Fibroblast of lung (primary cell): ENCODE data around the gene ADAMTS14. TPM values are rescaled to one million over a fixed set of nuclear protein-coding genes. Genes with fewer than 3 reads are reported as not detected.

Experiments used
- DNase-seq, 2 donors: peaks; one replicate each; pipeline versions ENCODE4 v3.0.0 to v3.0.0-alpha.2; 2010; ENCODE audit warnings: low read depth in 2 of 2
- H2AFZ ChIP-seq: 2 replicates; pipeline ENCODE4 v1.5.1; 2012; ENCODE audit warnings: low read length, control low read depth, inconsistent platforms
- H3K27ac ChIP-seq: 2 replicates; pipeline ENCODE4 v1.5.1; 2011; ENCODE audit warnings: low read length, control low read depth; ENCODE audit not compliant: insufficient read depth
- H3K27me3 ChIP-seq: 2 replicates; pipeline ENCODE4 v1.5.1; 2011; ENCODE audit warnings: mild to moderate bottlenecking, low read length; ENCODE audit not compliant: control insufficient read depth, insufficient read depth
- H3K36me3 ChIP-seq: 2 replicates; pipeline ENCODE4 v1.5.1; 2011; ENCODE audit warnings: low read length; ENCODE audit not compliant: control insufficient read depth, insufficient read depth
- H3K4me1 ChIP-seq: 2 replicates; pipeline ENCODE4 v1.5.1; 2011; ENCODE audit warnings: low read length; ENCODE audit not compliant: control insufficient read depth, insufficient read depth; ENCODE audit errors: extremely low read depth
- H3K4me2 ChIP-seq: 2 replicates; pipeline ENCODE4 v1.5.1; 2011; ENCODE audit warnings: low read length, control low read depth; ENCODE audit not compliant: insufficient read depth; ENCODE audit errors: extremely low read depth
- H3K4me3 ChIP-seq, 4 experiments: fragments of 200-600 bp in 1 of 4; sonication (generic) in 1 of 4; replicated peaks in 1 of 4; 2 replicates each; pipeline ENCODE4 v1.5.1; 2011 to 2016; ENCODE audit warnings: low read length in 4 of 4, low read depth in 3 of 4, mild to moderate bottlenecking in 3 of 4, control low read depth in 2 of 4, inconsistent platforms in 1 of 4, mixed read lengths in 1 of 4; ENCODE audit not compliant: insufficient read depth in 1 of 4; ENCODE audit errors: control extremely low read depth in 1 of 4
- H3K79me2 ChIP-seq: 2 replicates; pipeline ENCODE4 v1.5.1; 2012; ENCODE audit warnings: mild to moderate bottlenecking, low read length, inconsistent platforms; ENCODE audit not compliant: control insufficient read depth, insufficient read depth
- H3K9ac ChIP-seq: 2 replicates; pipeline ENCODE4 v1.5.1; 2011; ENCODE audit warnings: mild to moderate bottlenecking, low read length, control low read depth; ENCODE audit not compliant: insufficient read depth
- H3K9me3 ChIP-seq: 2 replicates; pipeline ENCODE4 v1.5.1; 2012; ENCODE audit warnings: low read depth, low read length; ENCODE audit not compliant: control insufficient read depth, insufficient read depth
- H4K20me1 ChIP-seq: 2 replicates; pipeline ENCODE4 v1.5.1; 2011; ENCODE audit warnings: low read length; ENCODE audit not compliant: control insufficient read depth, insufficient read depth; ENCODE audit errors: extremely low read depth
- CTCF ChIP-seq, 2 donors: IDR thresholded peaks in 1 of 2; conservative IDR thresholded peaks in 1 of 2; 1 replicate in 1 of 2; 2 replicates in 1 of 2; pipeline ENCODE4 v1.5.1; 2011 to 2012; ENCODE audit warnings: low read length in 2 of 2, control low read depth in 1 of 2, inconsistent platforms in 1 of 2, low read depth in 1 of 2, mild to moderate bottlenecking in 1 of 2
- EZH2 ChIP-seq: IDR thresholded peaks from 2 replicates; pipeline ENCODE4 v1.5.1; 2012; ENCODE audit warnings: low read length, control low read depth, mild to moderate bottlenecking; ENCODE audit errors: missing control alignments
- polyA plus RNA-seq, 2 donors: library from polyadenylated mRNA; depleted of rRNA in 1 of 2; stranded (reverse) in 1 of 2; unstranded in 1 of 2; fragments of >200 nt; gene quantifications; 2 replicates each; pipeline ENCODE4 v1.2.1, GENCODE V29; 2011 to 2012; ENCODE audit warnings: missing spikeins in 1 of 2
- total RNA-seq: library from RNA; depleted of rRNA; stranded (reverse); fragments of >200 nt; gene quantifications from 2 replicates; pipeline ENCODE4 v1.2.1, GENCODE V29; 2014

The ADAMTS14 gene
- total and polyA plus RNA-seq, 2 donors (not counting 1 experiment from before 2014, with no cell fraction given), result 4.1 to 6.2 TPM

- TF ChIP-seq EZH2, result no peak
- TF ChIP-seq CTCF (conservative IDR thresholded peaks at IDR 0.05 in 1 of 2, IDR thresholded peaks at IDR 0.05 in 1 of 2; ENCODE audit: low read depth in 1 of 2, low read length in 2 of 2), result no peak
- Histone ChIP-seq H3K27ac (no peak overlapping the region), H2AFZ (no peak overlapping the region), H3K4me1 (no peaks in the 10 kb centered on the region), H3K4me3 (no peak overlapping the region), H3K9ac (no peak overlapping the region), H3K36me3 (no peaks in the 10 kb centered on the region), H3K79me2 (no peaks in the 10 kb centered on the region), H3K27me3 (peaks cover 4% of the 10 kb centered on the region), H4K20me1 (no peaks in the 10 kb centered on the region), H3K9me3 (no peaks in the 10 kb centered on the region), H3K4me2 (no peak overlapping the region)
- DNase-seq, result peak in 1 of 2 donors; percentile 57
Measured at GRCh38 chr10:70807556-70807955, 135.2 kb downstream of the ADAMTS14 start.

GRCh38 chr10:70809011-70809611 is 136.8 kb downstream of the ADAMTS14 start:
- Histone ChIP-seq H3K4me2 (no peak overlapping the region), H3K27me3 (peaks cover 7% of the 10 kb centered on the region), H3K27ac (no peak overlapping the region), H3K4me1 (no peaks in the 10 kb centered on the region), H3K9ac (no peak overlapping the region), H3K36me3 (no peaks in the 10 kb centered on the region), H3K9me3 (no peaks in the 10 kb centered on the region), H4K20me1 (no peaks in the 10 kb centered on the region), H3K79me2 (no peaks in the 10 kb centered on the region), H2AFZ (no peak overlapping the region), H3K4me3 (no peak overlapping the region)
- no peak for DNase-seq
- no peak for TF ChIP-seq CTCF (conservative IDR thresholded peaks at IDR 0.05 in 1 of 2, IDR thresholded peaks at IDR 0.05 in 1 of 2; ENCODE audit: low read depth in 1 of 2, low read length in 2 of 2)
- no peak for TF ChIP-seq EZH2

- no peaks in the 10 kb centered on the region for H3K36me3 ChIP-seq
- H3K4me3 ChIP-seq, result no peak overlapping the region
- H3K9me3 ChIP-seq, result no peaks in the 10 kb centered on the region
- H3K27ac ChIP-seq, result no peak overlapping the region
- peaks cover 7% of the 10 kb centered on the region for H3K27me3 ChIP-seq
- DNase-seq, result peak in 1 of 2 donors; percentile 51
- no peak overlapping the region for H3K9ac ChIP-seq
- H3K4me1 ChIP-seq, result no peaks in the 10 kb centered on the region
- H3K79me2 ChIP-seq, result no peaks in the 10 kb centered on the region
- TF ChIP-seq EZH2 (no peak), CTCF (conservative IDR thresholded peaks at IDR 0.05 in 1 of 2, IDR thresholded peaks at IDR 0.05 in 1 of 2; ENCODE audit: low read depth in 1 of 2, low read length in 2 of 2) (no peak)
- H2AFZ ChIP-seq, result no peak overlapping the region
- H4K20me1 ChIP-seq, result no peaks in the 10 kb centered on the region
- no peak overlapping the region for H3K4me2 ChIP-seq
Measured at GRCh38 chr10:70809726-70810125, 137.4 kb downstream of the ADAMTS14 start.
